ENCODE data around the gene LMCD1. TPM values are rescaled to one million over a fixed set of nuclear protein-coding genes. Genes with fewer than 3 reads are reported as not detected.

The LMCD1 gene
- polyA plus RNA-seq, 3 donors = 0.09 to 0.51 TPM; not detected in 1

DNA sequence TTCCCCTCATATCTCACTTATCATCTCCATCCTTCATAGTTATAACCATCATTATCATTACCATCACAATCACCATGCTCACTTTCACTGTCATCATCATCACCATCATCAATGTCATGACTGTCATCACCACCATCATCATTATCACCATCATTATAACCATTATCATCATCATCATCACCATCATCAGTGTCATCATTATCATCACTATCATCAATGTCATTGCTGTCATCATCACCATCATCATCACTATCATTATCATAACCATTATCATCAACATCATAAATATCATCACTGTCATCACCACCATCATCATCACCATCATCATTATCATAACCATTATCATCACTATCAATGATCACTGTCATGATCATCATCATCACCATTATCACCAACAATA is 98.8 kb downstream of the LMCD1 start:
- Histone ChIP-seq H3K4me2 (replicated peaks; ENCODE audit: extremely low read depth, low read length, poor library complexity, severe bottlenecking) (no peak overlapping the region), H3K27me3 (ENCODE audit: control insufficient read depth in 2 of 2, insufficient read depth in 2 of 2, low read length in 2 of 2) (no peaks in the 10 kb centered on the region), H3K36me3 (replicated peaks in 1 of 2; ENCODE audit: control insufficient read depth in 1 of 2, insufficient read depth in 2 of 2, low read length in 2 of 2) (no peaks in the 10 kb centered on the region), H2AFZ (ENCODE audit: insufficient read depth, low read depth, low read length, poor library complexity, severe bottlenecking) (no peak overlapping the region), H3K9ac (ENCODE audit: insufficient read depth, low read length, poor library complexity, severe bottlenecking) (no peak overlapping the region), H3K79me2 (ENCODE audit: insufficient read depth, low read length) (no peaks in the 10 kb centered on the region), H3K27ac (ENCODE audit: low read depth in 1 of 2, low read length in 2 of 2) (no peak overlapping the region), H3K4me1 (ENCODE audit: control insufficient read depth in 1 of 2, insufficient read depth in 2 of 2, low read length in 2 of 2) (no peaks in the 10 kb centered on the region), H3K4me3 (replicated peaks in 1 of 3; ENCODE audit: low read depth in 2 of 3, low read length in 3 of 3) (no peak overlapping the region), H4K20me1 (ENCODE audit: insufficient read depth, low read length) (no peaks in the 10 kb centered on the region), H3K9me3 (replicated peaks in 1 of 2; ENCODE audit: control insufficient read depth in 1 of 2, insufficient read depth in 1 of 2, low read length in 2 of 2) (no peaks in the 10 kb centered on the region)
- no peak overlapping the region for H3K4me3 Mint-ChIP-seq
- H3K9me3 Mint-ChIP-seq = peaks cover 0 to 2% (median 0%) of the 10 kb centered on the region in 7 donors
- no peak for DNase-seq
- H3K36me3 Mint-ChIP-seq = no peaks in the 10 kb centered on the region
- TF ChIP-seq, protein P1, sequence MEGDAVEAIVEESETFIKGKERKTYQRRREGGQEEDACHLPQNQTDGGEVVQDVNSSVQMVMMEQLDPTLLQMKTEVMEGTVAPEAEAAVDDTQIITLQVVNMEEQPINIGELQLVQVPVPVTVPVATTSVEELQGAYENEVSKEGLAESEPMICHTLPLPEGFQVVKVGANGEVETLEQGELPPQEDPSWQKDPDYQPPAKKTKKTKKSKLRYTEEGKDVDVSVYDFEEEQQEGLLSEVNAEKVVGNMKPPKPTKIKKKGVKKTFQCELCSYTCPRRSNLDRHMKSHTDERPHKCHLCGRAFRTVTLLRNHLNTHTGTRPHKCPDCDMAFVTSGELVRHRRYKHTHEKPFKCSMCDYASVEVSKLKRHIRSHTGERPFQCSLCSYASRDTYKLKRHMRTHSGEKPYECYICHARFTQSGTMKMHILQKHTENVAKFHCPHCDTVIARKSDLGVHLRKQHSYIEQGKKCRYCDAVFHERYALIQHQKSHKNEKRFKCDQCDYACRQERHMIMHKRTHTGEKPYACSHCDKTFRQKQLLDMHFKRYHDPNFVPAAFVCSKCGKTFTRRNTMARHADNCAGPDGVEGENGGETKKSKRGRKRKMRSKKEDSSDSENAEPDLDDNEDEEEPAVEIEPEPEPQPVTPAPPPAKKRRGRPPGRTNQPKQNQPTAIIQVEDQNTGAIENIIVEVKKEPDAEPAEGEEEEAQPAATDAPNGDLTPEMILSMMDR (IDR thresholded peaks at IDR 0.05) = no peak
- peaks cover 0 to 3% (median 3%) of the 10 kb centered on the region in 3 donors for H3K27me3 Mint-ChIP-seq (ENCODE audit: low read depth in 3 of 3)
- intact Hi-C loops (cut with micrococcal nuclease) = no loop called here
- no peak overlapping the region for H3K27ac Mint-ChIP-seq
- no peaks in the 10 kb centered on the region for H3K4me1 Mint-ChIP-seq

DNA sequence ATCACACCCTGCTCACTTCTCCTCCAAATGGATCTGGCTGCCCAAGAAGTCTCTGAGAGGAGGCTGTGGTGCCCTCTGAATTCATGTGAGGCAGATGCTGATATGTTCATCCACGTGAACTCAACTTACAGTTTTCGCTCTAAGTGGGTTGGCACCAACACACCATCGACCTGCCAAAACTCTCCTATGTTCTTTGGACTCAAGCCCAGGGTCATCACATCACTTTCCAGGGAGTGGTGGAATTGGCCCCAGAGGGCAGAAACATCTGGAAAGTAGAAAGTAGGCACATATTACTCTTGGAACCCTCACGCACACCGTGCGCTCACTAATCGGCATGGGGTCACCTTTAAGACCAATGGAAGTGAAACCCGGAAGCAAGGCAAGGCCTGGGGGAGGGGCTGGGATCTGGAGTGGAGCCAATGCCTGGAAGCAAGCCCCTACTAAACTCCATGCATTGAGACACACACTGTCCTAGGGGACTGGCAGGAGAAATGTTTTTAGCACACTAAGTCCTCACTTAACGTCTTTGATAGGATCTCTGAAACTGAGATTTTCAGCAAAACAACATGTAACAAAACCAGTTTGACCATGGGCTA is 101.6 kb downstream of the LMCD1 start:
- intact Hi-C loops (cut with micrococcal nuclease) = no loop called here
- Mint-ChIP-seq H3K4me1 (no peaks in the 10 kb centered on the region), H3K9me3 (no peaks in the 10 kb centered on the region), H3K36me3 (no peaks in the 10 kb centered on the region), H3K4me3 (no peak overlapping the region), H3K27ac (peak overlapping the region in 1 of 7 donors; percentile 64), H3K27me3 (ENCODE audit: low read depth in 3 of 3) (peaks cover 0 to 2% (median 0%) of the 10 kb centered on the region in 3 donors)
- Histone ChIP-seq H3K79me2 (ENCODE audit: insufficient read depth, low read length) (no peaks in the 10 kb centered on the region), H4K20me1 (ENCODE audit: insufficient read depth, low read length) (no peaks in the 10 kb centered on the region), H3K4me3 (replicated peaks in 1 of 3; ENCODE audit: low read depth in 2 of 3, low read length in 3 of 3) (no peak overlapping the region), H2AFZ (ENCODE audit: insufficient read depth, low read depth, low read length, poor library complexity, severe bottlenecking) (no peak overlapping the region), H3K27me3 (ENCODE audit: control insufficient read depth in 2 of 2, insufficient read depth in 2 of 2, low read length in 2 of 2) (no peaks in the 10 kb centered on the region), H3K9ac (ENCODE audit: insufficient read depth, low read length, poor library complexity, severe bottlenecking) (no peak overlapping the region), H3K9me3 (replicated peaks in 1 of 2; ENCODE audit: control insufficient read depth in 1 of 2, insufficient read depth in 1 of 2, low read length in 2 of 2) (no peaks in the 10 kb centered on the region), H3K27ac (ENCODE audit: low read depth in 1 of 2, low read length in 2 of 2) (no peak overlapping the region), H3K4me1 (ENCODE audit: control insufficient read depth in 1 of 2, insufficient read depth in 2 of 2, low read length in 2 of 2) (no peaks in the 10 kb centered on the region), H3K36me3 (replicated peaks in 1 of 2; ENCODE audit: control insufficient read depth in 1 of 2, insufficient read depth in 2 of 2, low read length in 2 of 2) (no peaks in the 10 kb centered on the region), H3K4me2 (replicated peaks; ENCODE audit: extremely low read depth, low read length, poor library complexity, severe bottlenecking) (no peak overlapping the region)
- DNase-seq = no peak
- WGBS (ENCODE audit: insufficient coverage) = no CpG with 5 or more reads among the region's 9 CpGs
- TF ChIP-seq, protein P1 (IDR thresholded peaks at IDR 0.05) = no peak

All from CD14-positive monocyte (primary cell).